Fibroblast of skin of right biceps (primary cell): ENCODE results near the gene NYNRIN.
A peak's percentile ranks its signal among the peaks of the same experiment; 100 is the strongest.
"Not testable (repeated sequence)": the region's sequence is repeated elsewhere in the genome, so short reads cannot be mapped to it uniquely, and the experiment has no call there.

Experiments
- DNase-seq: peaks from one replicate; pipeline ENCODE4 v3.0.0-alpha.2; 2013

The NYNRIN gene

DNA sequence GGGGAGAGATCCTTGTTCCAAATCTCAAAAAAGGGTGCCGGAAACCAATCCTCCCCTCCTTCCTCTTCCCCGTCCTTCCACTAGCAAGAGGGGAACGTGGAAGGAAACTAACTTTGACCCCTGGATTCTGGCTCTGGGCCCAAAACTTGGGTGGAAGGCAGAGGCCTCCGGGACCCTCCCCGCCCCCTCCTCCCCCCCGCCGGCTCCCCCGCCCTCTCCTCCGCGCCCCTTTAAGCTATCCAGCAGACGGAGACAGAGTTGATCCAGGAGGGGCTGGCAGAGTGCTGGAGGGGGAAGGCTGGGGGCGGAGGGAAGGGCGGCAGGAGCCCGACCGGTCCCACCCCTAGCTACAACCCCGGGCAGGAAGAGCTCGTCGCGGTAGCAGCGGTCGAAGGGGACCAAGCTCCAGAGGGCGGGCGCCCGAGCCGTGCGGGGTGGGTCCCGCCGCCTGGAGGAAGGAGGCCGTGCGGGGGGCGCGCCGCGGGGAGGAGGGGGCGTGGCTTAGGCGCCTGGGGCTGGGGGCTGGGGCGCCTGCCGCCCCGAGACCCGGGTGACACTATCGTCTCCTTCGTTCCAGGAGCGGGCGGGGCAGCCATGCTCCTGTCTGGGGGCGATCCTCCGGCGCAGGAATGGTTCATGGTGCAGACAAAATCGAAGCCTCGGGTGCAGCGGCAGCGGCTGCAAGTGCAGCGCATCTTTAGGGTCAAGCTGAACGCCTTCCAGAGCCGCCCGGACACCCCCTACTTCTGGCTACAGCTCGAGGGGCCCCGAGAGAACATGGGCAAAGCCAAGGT lies at the start of gene NYNRIN:
NYNRIN (plus strand) TSS at position 351 of the 794 bp plus-strand sequence; CDS start at position 595, 244 bp downstream.
- DNase-seq: peak; percentile 63

DNA sequence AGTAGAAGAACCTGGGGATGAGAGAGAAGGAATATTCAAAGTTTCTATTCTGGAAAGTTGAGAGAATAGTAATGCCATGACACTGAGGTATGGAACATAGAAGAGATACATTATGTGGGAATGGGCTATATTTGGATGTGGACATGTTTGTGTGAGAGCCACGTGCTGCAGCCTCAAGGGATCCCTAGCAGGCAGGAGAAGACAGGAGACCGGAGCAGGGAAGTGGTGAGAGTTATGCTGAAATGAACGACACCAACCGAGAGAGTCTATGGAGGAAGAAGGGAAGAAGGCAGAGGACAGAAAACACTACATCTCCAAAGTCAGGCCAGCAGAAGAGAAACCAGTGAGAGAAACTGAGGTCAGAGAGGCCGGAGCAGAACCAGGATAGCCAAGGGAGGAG lies 49.1 kb upstream of the NYNRIN start:
- DNase-seq: no peak

DNA sequence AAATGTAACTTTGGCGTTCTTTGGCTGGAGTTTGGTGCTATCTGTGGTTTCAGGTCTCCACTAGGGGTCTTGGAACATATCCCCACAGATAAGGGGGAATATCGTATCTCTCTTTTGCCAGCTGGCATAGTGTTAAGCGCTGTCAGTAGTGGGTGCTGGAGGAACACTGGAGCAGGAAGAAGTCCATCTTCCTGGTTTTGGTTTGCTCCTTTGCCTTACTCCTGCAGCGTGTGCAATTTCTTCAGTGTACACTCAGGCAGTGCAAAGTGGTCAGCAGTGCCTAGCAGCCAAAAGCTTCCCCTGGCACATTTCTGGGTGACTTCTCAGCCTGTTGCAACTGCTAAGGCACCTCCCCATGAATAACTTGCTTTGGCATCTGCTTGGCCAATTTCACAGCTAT lies 47.3 kb upstream of the NYNRIN start:
- DNase-seq: peak; percentile 28

DNA sequence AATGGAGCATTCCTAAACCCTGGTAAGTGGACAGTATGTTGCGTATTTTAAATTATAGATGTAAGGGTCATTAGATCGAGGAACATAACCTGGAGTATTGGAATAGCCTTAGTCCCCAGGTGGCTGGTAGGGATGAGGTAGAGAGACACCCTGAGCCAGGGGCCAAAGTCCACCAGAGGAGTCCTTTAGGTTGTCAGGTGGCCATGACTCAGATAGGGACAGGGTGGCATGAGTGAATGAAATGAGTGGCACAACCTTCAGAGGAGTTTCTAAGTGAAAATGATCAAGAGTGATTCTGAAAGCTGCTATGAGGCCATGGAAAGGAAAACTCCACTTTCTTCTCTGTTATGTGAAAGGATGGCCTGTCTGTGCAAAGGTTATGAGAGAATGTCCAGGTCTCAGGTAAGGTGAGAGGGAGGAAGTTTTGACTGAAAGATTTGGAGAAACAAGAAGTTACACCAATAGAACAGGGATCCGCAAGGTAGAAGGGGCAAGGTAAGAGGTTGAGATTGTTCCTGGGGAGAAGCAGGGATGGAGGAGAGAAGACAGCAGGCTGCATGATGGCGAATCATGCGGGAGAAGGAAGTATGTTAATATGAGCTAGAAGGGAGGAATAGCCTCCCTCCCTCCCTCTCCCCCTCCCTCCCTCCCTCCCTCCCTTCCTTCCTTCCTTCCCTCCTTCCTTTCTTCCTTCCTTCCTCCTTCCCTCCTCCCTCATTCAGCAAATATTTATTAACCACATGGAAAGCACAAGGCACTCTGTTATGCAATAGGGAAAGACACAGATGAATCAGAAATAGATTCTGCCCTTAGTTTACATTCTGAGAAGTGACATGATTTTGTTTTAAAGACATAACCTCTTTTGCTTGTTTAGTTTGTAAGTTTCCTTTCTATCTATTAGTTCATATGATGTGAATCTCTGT lies 45.0 kb upstream of the NYNRIN start:
- peak; percentile 57 for DNase-seq

DNA sequence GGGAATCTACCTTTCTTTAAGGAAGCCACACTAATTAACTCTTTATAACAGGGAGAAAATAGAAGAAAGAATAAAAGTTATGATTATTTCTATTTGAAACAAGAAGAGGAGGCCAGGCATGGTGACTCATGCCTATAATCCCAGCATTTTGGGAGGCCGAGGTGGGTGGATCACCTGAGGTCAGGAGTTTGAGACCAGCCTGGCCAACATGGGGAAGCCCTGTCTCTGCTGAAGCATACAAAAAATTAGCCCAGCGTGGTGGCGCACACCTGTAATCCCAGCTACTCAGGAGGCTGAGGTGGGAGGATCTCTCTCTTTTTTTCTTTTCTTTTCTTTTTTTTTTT lies 44.3 kb upstream of the NYNRIN start:
- not testable (repeated sequence) for DNase-seq

DNA sequence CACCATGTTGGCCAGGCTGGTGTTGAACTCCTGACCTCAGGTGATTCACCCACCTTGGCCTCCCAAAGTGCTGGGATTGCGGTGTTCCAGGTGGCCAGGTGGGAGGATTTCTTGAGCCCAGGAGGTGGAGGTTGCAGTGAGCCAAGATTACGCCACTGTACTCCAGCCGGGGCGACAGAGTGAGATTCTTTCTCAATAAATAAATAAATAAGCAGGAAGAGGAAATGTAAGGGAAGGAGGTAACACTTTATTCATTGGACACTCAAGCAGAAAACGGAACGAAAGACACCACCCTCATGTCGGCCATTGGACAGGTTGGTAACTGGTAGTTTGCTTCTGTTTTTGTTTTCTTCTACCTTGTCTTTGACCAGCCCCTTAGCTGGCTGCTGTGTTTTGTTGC lies 43.8 kb upstream of the NYNRIN start:
- DNase-seq: no peak

DNA sequence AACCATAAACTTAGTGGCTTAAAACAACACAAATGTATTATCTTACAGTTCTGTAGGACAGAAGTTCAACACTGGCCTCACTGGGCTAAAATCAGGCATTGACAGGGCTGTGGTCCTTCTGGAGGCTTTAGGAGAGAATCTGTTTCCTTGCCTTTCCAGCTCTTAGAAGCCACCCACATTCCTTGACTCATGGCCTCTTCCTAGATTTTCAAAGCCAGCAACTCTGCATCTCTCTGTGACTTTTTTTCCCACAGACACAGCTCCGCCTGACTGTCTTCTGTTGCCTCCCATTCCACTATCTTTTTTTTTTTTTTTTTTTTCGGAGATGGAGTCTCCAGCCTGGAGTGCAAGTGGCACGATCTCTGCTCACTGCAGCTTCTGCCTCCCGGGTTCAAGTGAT lies 42.6 kb upstream of the NYNRIN start:
- no peak for DNase-seq

DNA sequence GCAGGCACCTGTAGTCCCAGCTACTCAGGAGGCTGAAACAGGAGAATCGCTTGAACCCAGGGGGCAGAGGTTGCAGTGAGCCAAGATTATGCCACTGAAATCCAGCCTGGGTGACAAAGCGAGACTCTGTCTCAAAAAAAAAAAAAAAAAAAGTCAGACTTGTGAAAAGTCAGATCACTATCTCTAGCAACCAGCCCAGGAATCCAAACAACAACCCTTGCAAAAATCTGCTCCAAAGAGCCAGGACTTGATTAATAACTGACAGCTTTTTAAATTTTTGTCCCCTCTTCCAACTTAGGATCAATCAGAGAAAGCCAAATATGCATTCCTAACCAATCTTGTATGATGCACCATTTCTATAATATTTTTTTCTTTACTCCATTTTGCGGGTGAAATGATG lies 38.5 kb upstream of the NYNRIN start:
- DNase-seq: no peak

DNA sequence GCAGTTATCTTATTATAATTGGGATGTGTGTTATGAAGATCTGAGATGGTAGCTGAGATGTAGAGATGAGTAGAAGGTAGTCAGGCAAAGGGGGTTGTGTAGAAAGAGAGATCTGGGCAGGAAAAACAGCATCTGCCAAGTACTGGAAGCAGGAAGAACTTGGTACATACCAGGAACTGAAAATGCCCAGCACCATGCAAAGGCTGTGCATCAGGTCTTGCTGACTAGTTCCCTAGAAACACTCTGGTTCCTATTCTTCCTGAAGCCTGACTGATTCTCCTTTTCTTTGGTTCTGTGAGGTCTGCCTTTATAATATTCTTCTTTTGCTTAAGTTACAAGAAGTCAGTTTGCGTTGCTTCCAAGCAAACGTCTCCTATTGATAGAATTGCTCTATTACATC lies 37.5 kb upstream of the NYNRIN start:
- no peak for DNase-seq

DNA sequence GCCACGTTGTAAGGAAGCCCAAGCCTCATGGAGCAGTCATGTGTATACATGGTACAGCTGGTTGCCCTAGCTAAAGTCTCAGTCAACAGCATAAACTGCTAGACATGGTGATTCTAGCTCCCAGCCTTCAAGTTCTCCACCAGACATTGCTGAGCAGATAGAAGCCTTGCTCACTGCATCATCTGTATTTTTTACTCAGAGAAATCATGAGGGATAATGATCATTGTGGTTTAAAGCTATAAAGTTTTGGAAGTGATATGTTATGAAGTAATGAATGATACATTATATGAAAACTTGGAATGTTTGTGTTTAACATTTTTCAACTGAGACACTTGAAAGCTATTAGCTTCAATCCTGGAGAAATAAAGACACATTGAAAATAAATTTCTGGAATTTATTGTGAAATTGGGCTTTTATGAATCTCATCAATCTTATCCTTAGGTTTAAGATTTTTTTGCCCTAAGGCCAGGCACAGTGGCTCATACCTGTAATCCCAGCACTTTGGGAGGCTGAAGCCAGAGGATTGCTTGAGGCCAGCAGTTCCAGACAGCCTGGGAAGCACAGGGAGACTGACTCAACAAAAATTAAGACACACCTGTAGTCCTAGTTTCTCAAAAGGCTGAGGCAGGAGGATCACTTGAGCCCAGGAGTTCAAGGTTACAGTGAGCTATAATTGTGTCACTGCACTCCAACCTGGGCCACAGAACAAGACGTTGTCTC lies 36.4 kb upstream of the NYNRIN start:
- peak; percentile 75 for DNase-seq

DNA sequence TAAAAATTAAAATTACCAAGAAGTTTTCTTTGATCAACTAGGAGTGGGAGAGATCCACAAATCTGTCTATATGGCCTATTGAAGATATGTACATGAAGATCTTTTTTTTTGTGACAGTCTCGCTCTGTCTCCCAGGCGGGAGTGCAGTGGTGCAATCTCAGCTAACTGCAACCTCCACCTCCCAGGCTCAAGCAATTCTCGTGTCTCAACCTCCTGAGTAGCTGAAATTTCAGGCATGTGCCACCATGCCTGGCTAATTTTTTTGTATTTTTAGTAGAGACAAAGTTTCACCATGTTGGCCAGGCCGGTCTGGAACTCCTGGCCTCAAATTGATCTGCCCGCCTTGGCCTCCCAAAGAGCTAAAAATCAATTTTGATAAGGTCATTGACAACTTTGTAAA lies 35.4 kb upstream of the NYNRIN start:
- DNase-seq: no peak

DNA sequence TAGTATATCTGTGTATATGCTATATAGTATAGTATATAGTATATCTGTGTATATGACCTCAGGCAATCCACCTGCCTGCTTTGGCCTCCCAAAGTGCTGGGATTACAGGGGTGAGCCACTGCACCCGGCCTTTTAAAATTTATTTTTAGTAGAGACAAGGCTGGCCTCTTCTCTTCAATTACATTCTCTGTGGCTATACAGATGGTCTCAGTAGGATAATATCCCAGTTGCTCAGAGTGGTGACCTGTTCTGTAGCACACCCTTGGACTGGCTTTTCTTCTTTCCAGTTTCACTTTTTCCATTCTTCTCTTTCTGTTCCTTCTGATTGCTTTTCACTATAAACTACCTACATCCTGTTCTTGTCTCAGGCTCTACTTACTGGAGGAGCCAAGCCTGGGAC lies 34.0 kb upstream of the NYNRIN start:
- DNase-seq: no peak

DNA sequence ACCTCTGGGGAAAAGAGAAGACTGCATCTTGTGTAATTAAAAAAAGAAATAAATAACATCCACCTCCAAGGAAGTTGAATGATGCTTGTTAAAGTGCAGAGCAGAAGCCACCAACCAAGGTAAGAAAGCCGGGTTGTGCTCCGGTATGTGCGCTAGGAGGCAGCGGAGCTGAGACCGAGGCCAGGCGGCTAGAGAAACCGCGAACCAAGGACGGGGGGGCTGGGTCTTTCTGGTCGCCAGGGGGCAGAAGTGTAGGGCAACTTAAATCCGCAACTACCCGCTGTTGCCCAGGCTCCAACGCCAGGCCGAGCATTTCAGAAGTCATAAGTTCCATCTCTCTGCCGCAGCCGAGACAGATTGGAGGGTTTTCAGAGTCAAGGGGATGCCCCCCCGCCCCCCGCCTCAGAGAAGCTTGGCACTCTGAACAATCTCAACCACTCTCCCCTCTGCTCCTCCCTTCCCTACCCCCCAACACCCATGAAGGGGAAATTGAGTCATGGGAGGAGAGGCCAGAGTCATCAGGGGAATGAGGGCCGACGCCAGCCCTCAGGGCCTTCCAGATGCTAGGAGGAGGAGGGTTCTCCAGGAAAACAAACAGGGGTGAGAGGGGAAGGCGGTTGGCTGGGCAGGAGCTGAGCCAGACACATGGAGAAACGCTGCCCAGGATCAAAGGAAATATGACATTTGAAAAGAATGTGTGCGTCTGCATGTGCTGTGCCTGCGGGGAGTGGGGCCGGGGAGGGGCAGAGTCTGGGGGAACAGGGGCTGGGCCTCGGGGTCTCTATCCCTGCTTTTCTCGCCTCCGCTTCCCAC lies 33.0 kb upstream of the NYNRIN start:
- peak; percentile 91 for DNase-seq

DNA sequence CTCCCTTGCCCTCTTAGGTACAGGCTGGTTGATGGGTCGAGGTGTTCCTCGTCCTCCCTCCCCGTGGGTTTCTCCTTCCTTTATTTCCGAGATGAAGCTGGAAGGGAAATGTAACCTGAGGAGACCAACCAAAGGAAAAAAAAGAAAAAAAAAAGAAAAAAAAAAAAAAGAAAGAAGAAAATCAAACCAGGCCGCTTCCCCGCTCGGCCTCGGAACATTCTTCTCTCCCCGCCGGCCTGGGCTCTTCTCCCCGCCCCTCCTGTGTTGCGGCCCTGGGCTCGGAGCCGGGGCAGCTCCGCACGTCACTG lies 32.4 kb upstream of the NYNRIN start:
- no peak for DNase-seq

DNA sequence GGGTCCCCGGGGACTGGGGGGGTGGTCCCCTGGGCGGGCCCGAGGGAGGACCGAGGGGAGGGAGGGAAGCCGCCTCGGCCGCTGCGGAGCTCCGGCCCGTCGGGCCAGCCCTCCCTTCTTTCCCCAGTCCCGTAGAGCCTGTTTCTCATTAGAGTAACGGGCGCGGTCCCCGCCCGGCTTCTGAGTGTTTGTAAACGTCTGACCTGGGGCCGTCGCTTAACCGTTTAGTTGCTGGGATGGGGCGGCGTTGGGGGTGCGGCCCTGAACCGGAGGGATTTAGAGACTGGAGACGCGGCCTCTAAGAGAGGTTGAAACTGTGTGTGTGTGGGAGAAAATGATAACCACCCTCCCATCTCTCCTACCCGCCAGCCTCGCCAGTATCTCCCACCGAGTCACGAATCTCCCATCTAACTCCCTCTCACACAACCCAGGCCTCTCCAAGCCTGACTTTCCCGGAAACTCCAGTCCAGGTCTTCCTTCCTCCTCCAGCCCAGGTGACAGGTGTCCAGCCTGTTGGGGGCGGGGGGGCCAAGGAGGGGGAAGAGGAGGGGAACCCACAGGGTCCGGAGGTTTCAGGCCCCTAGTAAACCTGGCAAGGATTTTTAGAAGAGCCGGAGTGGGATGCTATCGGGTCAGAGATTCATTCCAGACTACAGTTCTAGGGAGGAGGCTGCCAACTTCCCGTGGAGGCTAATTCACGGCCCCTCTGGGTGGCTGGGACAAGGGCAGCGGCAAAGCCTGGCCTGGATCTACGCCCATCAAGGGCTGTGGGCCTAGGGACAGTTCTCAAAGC lies 31.9 kb upstream of the NYNRIN start:
- peak; percentile 97 for DNase-seq

DNA sequence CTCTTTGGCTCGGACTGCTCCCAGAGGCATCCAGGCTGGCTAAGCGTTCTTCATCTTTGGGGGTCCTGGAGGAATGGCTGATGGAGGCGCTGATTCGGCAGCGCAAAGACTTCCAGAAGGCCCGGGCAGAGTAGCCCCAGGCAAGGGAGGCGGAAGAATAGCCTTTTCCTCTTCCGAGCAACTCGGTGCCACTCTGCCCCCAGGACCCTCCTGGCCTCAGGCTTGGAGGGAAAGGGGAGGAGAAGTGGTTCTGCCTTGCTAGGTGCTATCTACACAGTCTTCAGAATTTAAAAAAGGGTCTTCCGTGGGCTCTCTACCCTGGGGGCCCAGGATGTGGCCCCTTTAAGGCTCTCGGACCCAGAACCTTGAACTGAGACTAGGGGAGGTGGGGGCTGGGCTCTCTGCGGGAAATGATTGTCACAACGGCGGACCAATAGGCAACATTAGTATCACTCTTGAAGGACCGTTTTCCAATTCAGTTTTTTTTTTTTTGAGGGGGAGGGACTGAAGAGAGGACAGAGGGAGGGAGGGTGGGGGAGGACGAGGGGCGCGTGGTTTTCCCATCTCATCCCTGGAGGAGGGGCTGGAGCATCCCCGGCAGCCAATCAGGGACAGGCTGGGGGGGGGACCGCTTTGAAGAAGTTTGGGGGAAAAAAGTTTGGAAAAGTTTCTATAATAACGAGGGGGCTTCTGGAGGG lies 31.1 kb upstream of the NYNRIN start, which contains the start of gene NFATC4:
NFATC4 (plus strand) TSS at position 671 of the 698 bp plus-strand sequence. CDS start 157 bp downstream, outside the sequence.
- DNase-seq: peak; percentile 99

DNA sequence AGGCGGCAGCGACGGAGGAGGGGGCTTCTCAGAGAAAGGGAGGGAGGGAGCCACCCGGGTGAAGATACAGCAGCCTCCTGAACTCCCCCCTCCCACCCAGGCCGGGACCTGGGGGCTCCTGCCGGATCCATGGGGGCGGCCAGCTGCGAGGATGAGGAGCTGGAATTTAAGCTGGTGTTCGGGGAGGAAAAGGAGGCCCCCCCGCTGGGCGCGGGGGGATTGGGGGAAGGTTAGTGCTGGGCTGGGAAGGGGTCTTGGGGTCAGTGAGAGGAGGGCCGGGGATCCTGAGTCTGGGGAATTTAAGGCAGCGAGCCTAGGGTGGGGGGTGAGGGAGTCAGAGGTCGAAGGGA lies 30.6 kb upstream of the NYNRIN start:
- no peak for DNase-seq

DNA sequence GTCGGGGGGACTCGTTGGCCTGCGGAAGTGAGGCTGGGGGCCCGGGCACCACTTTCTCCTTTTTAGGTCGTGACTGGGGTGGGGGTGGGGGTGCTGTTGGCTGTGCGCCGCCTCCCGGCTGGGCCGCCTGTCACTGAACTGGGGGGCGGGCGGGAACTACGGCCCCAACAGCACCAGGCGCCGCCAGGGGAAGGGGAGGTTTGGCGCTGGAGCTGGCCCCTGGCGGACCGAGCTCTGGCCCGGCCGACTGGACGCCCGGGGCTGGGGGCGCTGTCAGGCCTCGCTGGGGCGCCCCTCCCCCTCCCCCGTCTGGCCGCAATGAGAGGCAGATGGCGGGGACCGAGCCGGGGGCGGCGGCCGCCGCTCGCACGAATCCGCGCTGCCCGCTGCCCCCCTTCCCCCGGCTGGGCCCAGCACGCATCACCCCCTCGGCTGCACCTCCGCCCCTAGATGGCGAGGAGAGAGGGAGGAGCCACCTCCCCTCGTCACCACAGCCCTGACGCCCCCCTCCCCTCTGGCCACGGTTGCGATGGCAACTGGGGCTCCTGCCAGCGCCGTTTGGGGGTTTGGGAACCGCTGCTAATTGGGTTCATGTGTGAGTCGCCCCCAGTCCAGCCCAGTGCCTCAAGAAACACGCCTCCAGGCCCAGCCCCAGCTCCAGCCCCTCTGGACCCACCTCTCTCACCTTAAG lies 30.1 kb upstream of the NYNRIN start:
- peak; percentile 89 for DNase-seq

DNA sequence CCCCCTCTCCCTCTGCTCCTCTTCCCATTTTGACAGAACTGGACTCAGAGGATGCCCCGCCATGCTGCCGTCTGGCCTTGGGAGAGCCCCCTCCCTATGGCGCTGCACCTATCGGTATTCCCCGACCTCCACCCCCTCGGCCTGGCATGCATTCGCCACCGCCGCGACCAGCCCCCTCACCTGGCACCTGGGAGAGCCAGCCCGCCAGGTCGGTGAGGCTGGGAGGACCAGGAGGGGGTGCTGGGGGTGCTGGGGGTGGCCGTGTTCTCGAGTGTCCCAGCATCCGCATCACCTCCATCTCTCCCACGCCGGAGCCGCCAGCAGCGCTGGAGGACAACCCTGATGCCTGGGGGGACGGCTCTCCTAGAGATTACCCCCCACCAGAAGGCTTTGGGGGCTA lies 29.3 kb upstream of the NYNRIN start:
- no peak for DNase-seq

DNA sequence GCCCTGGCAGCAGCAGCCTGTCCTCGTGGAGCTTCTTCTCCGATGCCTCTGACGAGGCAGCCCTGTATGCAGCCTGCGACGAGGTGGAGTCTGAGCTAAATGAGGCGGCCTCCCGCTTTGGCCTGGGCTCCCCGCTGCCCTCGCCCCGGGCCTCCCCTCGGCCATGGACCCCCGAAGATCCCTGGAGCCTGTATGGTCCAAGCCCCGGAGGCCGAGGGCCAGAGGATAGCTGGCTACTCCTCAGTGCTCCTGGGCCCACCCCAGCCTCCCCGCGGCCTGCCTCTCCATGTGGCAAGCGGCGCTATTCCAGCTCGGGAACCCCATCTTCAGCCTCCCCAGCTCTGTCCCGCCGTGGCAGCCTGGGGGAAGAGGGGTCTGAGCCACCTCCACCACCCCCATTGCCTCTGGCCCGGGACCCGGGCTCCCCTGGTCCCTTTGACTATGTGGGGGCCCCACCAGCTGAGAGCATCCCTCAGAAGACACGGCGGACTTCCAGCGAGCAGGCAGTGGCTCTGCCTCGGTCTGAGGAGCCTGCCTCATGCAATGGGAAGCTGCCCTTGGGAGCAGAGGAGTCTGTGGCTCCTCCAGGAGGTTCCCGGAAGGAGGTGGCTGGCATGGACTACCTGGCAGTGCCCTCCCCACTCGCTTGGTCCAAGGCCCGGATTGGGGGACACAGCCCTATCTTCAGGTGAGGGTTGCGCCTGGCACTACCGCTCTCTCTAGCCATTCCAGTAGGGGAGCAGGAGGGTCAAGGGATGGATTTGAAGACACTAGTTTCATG lies 28.7 kb upstream of the NYNRIN start:
- no peak for DNase-seq
